ENCODE results near the gene KCTD1.

Gene KCTD1

GRCh38 chr18:26480897-26481795 is 67.2 kb downstream of the KCTD1 start:
- H3K79me2 ChIP-seq (ENCODE audit: insufficient read depth, low read length), result no peaks in the 10 kb centered on the region
- H3K27ac ChIP-seq (ENCODE audit: low read length), result no peak overlapping the region
- H3K4me3 ChIP-seq (ENCODE audit: low read depth in 1 of 2, low read length in 2 of 2), result no peak overlapping the region
- H3K36me3 ChIP-seq (ENCODE audit: insufficient read depth, low read length), result peaks cover 5% of the 10 kb centered on the region
- TF ChIP-seq EZH2 (IDR thresholded peaks at IDR 0.05; ENCODE audit: borderline replicate concordance, low read depth, low read length, severe bottlenecking), result no peak
- TF ChIP-seq, protein P1, sequence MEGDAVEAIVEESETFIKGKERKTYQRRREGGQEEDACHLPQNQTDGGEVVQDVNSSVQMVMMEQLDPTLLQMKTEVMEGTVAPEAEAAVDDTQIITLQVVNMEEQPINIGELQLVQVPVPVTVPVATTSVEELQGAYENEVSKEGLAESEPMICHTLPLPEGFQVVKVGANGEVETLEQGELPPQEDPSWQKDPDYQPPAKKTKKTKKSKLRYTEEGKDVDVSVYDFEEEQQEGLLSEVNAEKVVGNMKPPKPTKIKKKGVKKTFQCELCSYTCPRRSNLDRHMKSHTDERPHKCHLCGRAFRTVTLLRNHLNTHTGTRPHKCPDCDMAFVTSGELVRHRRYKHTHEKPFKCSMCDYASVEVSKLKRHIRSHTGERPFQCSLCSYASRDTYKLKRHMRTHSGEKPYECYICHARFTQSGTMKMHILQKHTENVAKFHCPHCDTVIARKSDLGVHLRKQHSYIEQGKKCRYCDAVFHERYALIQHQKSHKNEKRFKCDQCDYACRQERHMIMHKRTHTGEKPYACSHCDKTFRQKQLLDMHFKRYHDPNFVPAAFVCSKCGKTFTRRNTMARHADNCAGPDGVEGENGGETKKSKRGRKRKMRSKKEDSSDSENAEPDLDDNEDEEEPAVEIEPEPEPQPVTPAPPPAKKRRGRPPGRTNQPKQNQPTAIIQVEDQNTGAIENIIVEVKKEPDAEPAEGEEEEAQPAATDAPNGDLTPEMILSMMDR (IDR thresholded peaks at IDR 0.05; ENCODE audit: borderline replicate concordance, extremely low read depth, low read length, poor library complexity, severe bottlenecking), result no peak
- H2AFZ ChIP-seq (ENCODE audit: low read depth, low read length), result no peak overlapping the region
- H3K9me3 ChIP-seq (ENCODE audit: insufficient read depth, low read length, severe bottlenecking), result no peaks in the 10 kb centered on the region
- no peak overlapping the region for H3K9ac ChIP-seq (ENCODE audit: low read depth, low read length)
- ATAC-seq (ENCODE audit: insufficient read depth, low read depth) (no peak), DNase-seq (no peak)
- no peaks in the 10 kb centered on the region for H3K4me1 ChIP-seq (ENCODE audit: insufficient read depth, low read length)
- no peaks in the 10 kb centered on the region for H4K20me1 ChIP-seq (ENCODE audit: insufficient read depth, low read length)
- no peak overlapping the region for H3K4me2 ChIP-seq (ENCODE audit: insufficient read depth, low read length)
- no peaks in the 10 kb centered on the region for H3K27me3 ChIP-seq (ENCODE audit: insufficient read depth, low read length, poor library complexity)

DNA sequence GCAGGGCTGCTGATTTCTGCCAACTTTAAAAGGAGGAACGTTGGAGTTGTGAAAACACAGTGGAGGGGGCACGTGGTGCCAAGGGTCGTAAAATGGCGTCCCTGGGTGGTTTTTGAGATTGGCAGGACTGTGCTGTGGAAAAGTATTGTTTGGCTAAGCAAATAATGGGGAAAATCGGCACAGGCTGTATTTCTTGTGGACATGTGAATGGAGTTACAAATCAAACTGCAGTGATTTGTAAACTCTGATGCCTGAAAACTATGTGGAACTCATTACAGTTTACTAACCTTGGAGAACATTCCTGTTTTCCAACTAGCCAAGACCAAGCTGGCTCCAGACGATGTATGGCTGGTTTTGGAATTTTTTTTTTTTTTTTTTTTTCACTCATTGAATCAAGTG is 68.7 kb downstream of the KCTD1 start:
- H2AFZ ChIP-seq (ENCODE audit: low read depth, low read length), result no peak overlapping the region
- no peaks in the 10 kb centered on the region for H3K9me3 ChIP-seq (ENCODE audit: insufficient read depth, low read length, severe bottlenecking)
- H4K20me1 ChIP-seq (ENCODE audit: insufficient read depth, low read length), result no peaks in the 10 kb centered on the region
- H3K9ac ChIP-seq (ENCODE audit: low read depth, low read length), result no peak overlapping the region
- no peaks in the 10 kb centered on the region for H3K4me1 ChIP-seq (ENCODE audit: insufficient read depth, low read length)
- DNase-seq (no peak), ATAC-seq (ENCODE audit: insufficient read depth, low read depth) (no peak)
- no peak overlapping the region for H3K4me2 ChIP-seq (ENCODE audit: insufficient read depth, low read length)
- H3K79me2 ChIP-seq (ENCODE audit: insufficient read depth, low read length), result no peaks in the 10 kb centered on the region
- H3K27ac ChIP-seq (ENCODE audit: low read length), result no peak overlapping the region
- TF ChIP-seq, protein P1 (IDR thresholded peaks at IDR 0.05; ENCODE audit: borderline replicate concordance, extremely low read depth, low read length, poor library complexity, severe bottlenecking), result no peak
- no peak for TF ChIP-seq EZH2 (IDR thresholded peaks at IDR 0.05; ENCODE audit: borderline replicate concordance, low read depth, low read length, severe bottlenecking)
- peaks cover 15% of the 10 kb centered on the region for H3K36me3 ChIP-seq (ENCODE audit: insufficient read depth, low read length)
- H3K4me3 ChIP-seq (ENCODE audit: low read depth in 1 of 2, low read length in 2 of 2), result no peak overlapping the region
- H3K27me3 ChIP-seq (ENCODE audit: insufficient read depth, low read length, poor library complexity), result no peaks in the 10 kb centered on the region

GRCh38 chr18:26479065-26479680 is 69.2 kb downstream of the KCTD1 start:
- Histone ChIP-seq H3K79me2 (ENCODE audit: insufficient read depth, low read length) (no peaks in the 10 kb centered on the region), H3K27me3 (ENCODE audit: insufficient read depth, low read length, poor library complexity) (no peaks in the 10 kb centered on the region), H3K9me3 (ENCODE audit: insufficient read depth, low read length, severe bottlenecking) (no peaks in the 10 kb centered on the region), H3K36me3 (ENCODE audit: insufficient read depth, low read length) (peaks cover 15% of the 10 kb centered on the region), H3K4me3 (ENCODE audit: low read depth in 1 of 2, low read length in 2 of 2) (no peak overlapping the region), H2AFZ (ENCODE audit: low read depth, low read length) (no peak overlapping the region), H3K27ac (ENCODE audit: low read length) (no peak overlapping the region), H3K9ac (ENCODE audit: low read depth, low read length) (no peak overlapping the region), H3K4me2 (ENCODE audit: insufficient read depth, low read length) (no peak overlapping the region), H3K4me1 (ENCODE audit: insufficient read depth, low read length) (no peaks in the 10 kb centered on the region), H4K20me1 (ENCODE audit: insufficient read depth, low read length) (no peaks in the 10 kb centered on the region)
- DNase-seq (no peak), ATAC-seq (ENCODE audit: insufficient read depth, low read depth) (no peak)
- TF ChIP-seq, protein P1 (IDR thresholded peaks at IDR 0.05; ENCODE audit: borderline replicate concordance, extremely low read depth, low read length, poor library complexity, severe bottlenecking), result no peak
- TF ChIP-seq EZH2 (IDR thresholded peaks at IDR 0.05; ENCODE audit: borderline replicate concordance, low read depth, low read length, severe bottlenecking), result no peak

Measured in DND-41 (cell line).